VCaP (cell line): Measurements from ENCODE around the gene FNDC3B.

ENCODE experiments used
- H3K27ac ChIP-seq: fragments of 450-650 bp; 2 replicates; pipeline ENCODE4 v1.5.1; 2017
- TF ChIP-seq, protein P1 (sequence below): fragments of 450-650 bp; conservative IDR thresholded peaks from 2 replicates; pipeline ENCODE4 v1.5.1; 2017; ENCODE audit warnings: mild to moderate bottlenecking, moderate library complexity

Gene FNDC3B

DNA sequence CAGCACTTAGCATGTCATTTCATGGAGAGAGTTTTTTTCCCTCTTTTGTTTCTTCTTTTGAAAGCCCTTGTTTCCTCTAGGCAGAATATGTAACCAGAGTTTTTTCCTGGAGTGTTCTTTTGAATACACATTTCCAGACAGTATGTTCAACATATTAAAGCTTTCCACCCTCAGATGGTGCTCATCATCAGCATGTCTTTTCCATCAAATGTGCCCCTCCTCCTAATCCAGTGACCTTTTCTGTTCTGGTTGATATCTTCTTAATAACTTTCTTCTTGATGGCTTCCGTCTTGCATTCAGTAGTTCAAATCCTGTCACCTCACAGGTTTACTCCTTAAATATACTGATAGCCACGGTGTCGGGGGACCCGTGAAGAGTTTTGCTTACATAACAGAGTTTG, 78.6 kb downstream of the FNDC3B start:
- H3K27ac ChIP-seq = no peak overlapping the region
- TF ChIP-seq, protein P1, sequence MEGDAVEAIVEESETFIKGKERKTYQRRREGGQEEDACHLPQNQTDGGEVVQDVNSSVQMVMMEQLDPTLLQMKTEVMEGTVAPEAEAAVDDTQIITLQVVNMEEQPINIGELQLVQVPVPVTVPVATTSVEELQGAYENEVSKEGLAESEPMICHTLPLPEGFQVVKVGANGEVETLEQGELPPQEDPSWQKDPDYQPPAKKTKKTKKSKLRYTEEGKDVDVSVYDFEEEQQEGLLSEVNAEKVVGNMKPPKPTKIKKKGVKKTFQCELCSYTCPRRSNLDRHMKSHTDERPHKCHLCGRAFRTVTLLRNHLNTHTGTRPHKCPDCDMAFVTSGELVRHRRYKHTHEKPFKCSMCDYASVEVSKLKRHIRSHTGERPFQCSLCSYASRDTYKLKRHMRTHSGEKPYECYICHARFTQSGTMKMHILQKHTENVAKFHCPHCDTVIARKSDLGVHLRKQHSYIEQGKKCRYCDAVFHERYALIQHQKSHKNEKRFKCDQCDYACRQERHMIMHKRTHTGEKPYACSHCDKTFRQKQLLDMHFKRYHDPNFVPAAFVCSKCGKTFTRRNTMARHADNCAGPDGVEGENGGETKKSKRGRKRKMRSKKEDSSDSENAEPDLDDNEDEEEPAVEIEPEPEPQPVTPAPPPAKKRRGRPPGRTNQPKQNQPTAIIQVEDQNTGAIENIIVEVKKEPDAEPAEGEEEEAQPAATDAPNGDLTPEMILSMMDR = no peak

DNA sequence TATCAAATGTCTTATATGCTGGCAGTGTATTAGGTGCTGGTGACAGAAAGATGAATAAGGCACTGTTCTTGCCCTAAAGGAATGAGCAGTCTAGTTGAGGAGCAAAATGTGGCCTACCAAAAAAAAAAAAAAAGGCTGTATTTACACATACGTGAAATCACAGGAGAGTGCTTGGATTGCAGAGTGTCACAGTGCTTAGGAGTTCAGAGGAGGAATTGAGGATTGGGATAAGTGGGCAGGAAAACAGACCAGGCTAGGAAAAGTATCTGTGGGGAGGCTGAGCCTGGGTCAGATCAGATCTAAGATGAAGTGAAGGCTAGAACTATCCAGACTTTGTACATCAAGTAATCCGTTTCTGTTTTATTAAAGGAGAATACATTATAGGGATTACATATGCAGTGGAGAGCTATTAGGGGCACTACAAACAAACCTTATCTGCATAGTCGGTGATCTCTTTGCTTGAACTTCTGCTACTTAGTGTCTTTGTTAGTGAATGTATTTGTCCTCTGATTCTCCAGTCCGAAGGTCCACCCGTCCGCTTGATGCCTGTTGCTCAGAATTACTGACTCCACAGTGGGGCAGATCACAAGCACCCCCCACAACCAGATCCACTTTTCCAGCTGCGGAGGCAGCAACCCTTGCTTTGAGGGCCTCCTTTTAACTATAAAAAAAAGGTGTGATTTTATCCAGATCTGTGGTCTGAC, 80.0 kb downstream of the FNDC3B start:
- no peak overlapping the region for H3K27ac ChIP-seq
- TF ChIP-seq, protein P1 = no peak

DNA sequence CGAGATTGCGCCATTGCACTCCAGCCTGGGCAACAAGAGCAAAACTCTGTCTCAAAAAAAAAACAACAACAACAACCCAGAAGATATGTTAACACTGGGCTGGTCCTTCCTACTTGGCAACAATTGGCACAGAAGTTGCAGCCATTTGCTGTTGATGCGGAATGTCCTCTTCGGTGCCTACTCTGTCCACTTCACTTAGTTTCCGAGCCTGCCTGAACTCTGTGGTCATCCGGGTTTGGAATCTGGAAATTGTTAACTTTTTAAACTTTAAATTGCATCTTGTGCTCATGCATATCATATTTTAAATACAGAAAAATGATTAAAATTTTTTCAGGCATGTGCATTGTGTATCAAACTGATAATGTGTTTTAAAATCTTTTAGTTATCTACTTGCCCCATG, 81.5 kb downstream of the FNDC3B start:
- H3K27ac ChIP-seq = no peak overlapping the region
- TF ChIP-seq, protein P1 = no peak

DNA sequence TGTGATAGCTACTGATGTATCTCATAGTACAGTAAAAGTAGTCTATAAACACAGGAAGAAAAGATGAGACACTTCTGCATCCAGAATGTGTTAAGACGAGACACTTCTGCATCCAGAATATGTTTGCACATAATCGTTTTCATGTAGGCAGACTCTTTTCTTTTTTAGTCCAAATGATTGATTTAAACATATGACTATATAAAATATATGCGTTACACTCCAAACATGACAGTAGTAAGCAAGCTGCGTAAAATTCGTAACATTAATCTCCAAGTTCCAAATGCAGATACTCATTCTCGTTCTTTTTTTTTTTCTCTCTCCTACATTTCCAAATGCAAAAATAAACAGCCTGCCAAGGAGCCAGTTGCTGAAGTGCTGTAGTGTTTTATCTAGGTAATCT, 82.6 kb downstream of the FNDC3B start:
- no peak overlapping the region for H3K27ac ChIP-seq
- TF ChIP-seq, protein P1 = no peak

DNA sequence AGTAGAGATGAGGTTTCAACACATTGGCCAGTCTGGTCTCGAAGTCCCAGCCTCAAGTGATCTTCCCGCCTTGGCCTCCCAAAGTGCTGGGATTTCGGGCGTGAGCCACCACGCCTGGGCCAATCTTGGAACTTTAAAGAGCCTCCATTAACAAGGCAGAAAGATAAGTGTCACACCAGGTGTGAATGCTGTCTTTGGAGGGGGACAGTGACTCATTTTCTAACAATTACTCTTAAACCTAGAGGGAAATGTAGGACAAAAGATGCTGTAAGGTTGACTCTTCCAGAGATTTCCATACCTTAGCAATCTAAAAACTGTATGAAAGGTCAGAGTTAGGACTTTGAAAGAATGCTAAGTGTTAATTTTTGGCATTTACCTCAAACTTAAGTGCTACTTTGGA, 84.9 kb downstream of the FNDC3B start:
- H3K27ac ChIP-seq = no peak overlapping the region
- TF ChIP-seq, protein P1 = no peak

DNA sequence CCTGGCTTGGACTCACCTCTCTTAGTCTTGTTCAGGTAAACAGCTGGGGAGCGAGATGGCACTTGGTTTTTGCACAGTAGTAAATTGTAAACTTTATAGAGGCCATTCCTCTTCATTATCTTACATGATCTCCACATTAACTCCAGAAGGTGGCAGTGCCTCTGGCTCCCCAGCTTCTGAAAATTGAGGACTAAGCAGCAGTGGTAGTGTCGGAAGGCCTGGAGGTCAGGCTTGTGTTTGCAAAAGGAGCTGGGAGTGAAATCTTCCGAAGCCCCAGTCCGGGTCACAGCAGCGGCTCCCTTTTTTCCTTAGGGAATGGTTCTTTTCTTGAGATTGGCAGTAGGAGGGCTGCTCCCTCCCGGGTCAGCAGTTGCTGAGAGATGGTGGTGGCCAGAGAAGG, 85.7 kb downstream of the FNDC3B start:
- TF ChIP-seq, protein P1 = no peak
- no peak overlapping the region for H3K27ac ChIP-seq

DNA sequence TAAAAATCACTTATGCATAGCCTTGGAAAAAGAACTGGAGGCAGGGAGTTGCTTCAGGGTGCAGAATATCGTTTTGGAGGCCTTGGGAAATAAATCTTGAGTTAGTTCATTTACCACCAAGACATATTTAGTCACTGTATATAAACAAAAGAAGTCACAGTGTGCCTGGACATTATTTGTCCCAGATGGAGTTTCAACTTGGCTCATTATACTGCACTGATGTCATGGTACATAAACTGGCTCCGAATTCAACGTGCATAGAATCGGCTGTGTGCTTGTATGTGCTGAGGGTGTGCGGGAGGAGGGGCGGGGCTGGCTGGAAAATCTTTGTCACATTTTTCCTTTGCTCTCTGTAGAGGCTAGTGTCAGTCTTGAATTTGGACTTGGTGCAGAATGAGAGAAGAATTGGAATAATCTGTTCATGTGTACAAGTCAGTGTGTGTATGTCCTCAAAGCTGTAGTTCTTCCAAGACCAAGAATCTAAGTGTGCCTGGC, 86.6 kb downstream of the FNDC3B start:
- TF ChIP-seq, protein P1 = no peak
- H3K27ac ChIP-seq = no peak overlapping the region
